CD1c-positive myeloid dendritic cell (primary cell): Measurements from ENCODE around the gene TECRL.

Experiments
- DNase-seq: peaks from one replicate; pipeline ENCODE4 v3.0.0-alpha.2; 2016; ENCODE audit errors: extremely low spot score

Gene TECRL

GRCh38 chr4:64327237-64327636 lies 82.0 kb downstream of the TECRL start:
- DNase-seq: no peak

- DNase-seq: no peak
Observed at GRCh38 chr4:64326507-64326906, 82.7 kb downstream of the TECRL start.

DNA sequence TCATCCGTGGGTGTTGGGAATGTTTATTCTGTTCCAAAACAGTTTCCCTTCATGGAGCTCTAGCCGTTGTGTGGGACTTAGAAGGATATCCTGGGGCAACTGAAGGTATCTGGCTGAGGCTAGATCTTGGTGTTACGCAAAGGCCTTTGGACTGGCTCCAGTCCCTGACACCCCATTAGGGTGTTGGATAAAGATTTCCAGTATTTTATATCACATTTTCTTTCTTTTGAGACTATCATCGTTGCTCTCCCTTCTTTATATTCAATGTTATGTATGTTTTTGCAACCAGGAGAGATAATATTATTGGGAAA lies 103.0 kb downstream of the TECRL start:
- DNase-seq: no peak

- no peak for DNase-seq
Observed at GRCh38 chr4:64305565-64306254, 103.5 kb downstream of the TECRL start.

DNA sequence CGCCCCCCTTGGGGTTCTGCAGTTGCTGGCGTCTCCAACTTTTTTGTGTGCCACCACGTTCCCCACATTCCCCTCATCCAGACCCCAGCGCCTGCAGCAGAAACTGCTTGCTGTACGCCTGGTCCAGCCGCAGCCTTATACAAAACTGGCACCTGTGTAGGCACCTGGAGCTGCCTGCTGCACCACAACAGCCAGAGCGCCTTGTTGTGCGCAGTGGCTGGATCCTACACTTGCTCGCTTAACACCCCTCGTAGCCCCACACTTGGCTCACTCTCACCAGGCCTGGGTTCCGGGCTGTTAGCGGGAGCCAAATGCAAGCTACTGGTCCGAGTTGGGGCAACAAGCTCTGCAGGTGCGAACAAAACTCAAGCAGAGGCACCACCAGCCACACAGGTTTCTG lies 136.8 kb downstream of the TECRL start:
- DNase-seq: no peak

DNA sequence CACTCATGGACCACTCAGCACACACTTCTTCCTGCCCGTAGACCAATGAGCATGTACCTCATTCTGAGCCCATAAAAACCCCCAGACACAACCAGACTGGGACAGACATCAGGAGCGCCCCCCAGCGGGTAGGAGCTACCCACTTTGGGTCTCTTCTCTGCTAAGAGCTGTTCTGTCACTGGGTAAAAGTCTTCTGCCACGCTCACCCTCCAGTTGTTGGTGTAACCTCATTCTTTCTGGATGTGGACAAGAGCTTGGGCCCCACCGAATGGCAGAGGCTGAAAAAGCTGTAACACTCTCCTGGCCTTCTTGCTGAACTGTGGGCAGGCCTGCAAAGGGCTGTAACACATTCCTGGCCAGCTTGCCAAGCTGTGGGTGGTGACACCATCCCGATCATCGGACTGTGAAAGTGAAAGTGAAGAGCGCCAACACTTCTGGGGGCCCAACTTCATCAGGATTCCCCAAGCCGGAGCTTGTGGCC lies 137.6 kb downstream of the TECRL start:
- DNase-seq: no peak

- DNase-seq: no peak
Observed at GRCh38 chr4:64266669-64267068, 142.6 kb downstream of the TECRL start.

DNA sequence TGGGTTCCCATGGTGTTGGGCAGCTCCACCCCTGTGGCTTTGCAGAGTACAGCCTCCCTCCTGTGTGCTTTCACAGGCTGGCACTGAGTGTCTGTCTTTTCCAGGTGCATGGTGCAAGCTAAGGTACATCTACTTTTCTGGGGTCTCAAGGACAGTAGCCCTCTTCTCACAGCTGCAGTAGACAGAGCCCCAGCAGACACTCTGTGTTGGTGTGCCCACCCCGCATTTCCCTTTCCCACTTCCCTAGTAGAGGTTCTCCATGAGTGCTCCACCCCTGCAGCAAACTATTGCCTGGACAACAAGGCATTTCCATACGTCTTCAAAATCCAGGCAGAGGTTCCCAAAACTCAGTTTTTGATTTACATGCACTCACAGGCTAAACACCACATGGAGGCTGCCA lies 143.0 kb downstream of the TECRL start:
- DNase-seq: no peak

GRCh38 chr4:64251781-64252180 lies 157.5 kb downstream of the TECRL start:
- no peak for DNase-seq

DNA sequence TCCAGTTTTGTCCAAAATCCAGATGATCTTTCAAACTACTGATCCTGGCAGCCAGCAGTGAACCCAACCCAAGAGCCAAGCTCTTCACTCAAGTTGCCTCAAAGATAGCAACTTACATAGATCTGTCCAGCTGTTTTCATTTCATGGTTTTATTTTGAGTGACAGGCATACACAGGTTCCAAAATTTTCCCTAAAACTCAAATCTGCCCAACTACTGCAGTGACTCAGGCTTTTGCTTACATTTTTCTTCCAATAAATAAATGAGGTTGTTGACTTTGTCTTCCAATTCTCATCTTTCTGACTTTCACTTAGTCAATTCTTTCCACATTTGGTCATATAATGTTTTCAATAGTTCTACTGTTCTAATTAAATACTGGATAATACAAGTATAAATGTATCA lies 158.8 kb downstream of the TECRL start:
- no peak for DNase-seq

DNA sequence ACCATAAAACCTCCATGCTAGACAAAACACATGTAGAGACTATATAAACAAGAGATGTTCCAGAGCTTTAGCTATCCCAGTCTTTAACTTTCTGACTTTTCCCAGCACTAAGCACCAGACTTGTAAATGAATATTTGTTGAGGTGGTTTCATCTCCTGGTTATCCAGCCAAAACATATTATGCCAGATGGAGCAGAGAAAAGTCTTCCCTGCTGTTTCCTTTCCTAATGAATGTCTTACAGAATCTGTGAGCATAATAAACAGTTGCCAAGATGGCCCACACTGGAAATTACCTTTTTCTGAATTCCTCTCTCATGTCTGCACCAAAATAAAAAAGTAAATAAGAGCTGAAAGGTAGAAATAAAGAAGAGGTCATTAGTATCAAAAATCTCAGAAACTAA lies 159.2 kb downstream of the TECRL start:
- DNase-seq: no peak

DNA sequence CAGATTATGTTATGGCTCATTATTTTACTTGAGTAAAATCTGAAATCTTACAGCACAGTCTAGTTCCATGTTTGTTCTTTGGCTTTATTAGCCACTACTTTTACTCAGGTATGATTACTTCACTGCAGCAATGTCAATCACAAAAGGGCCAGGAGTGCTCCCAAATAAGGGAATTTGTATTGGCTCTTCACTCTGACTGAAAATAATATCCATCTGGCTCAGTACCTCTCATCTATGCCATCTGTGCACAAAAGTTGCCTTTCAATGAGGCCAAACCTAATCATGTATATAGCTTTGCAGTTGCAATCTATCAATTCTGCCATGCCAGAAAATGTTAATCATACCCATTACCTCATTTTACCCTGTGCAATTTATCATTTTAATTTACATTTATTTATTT lies 161.1 kb downstream of the TECRL start:
- no peak for DNase-seq

- no peak for DNase-seq
Observed at GRCh38 chr4:64230709-64231310, 178.4 kb downstream of the TECRL start.
